ENCODE results near the gene SCGB1C1. TPM values are rescaled to one million over a fixed set of nuclear protein-coding genes. Genes with fewer than 3 reads are reported as not detected.

Gene SCGB1C1
- total and polyA plus RNA-seq, 9 of the 15 experiments (the other 6 are each of a cell fraction or from before 2014, with no cell fraction given) = not detected

- TF ChIP-seq ZNF140 (CRISPR knock-in tag; IDR thresholded peaks at IDR 0.05) (no peak), ZBTB1 (CRISPR knock-in tag; IDR thresholded peaks at IDR 0.05; ENCODE audit: borderline replicate concordance, low read depth) (no peak), NR3C1 (CRISPR knock-in tag; IDR thresholded peaks at IDR 0.05) (no peak), HIVEP1 (CRISPR knock-in tag; IDR thresholded peaks at IDR 0.05) (no peak), ZBTB26 (CRISPR knock-in tag; IDR thresholded peaks at IDR 0.05) (no peak), ZKSCAN1 (IDR thresholded peaks at IDR 0.05; ENCODE audit: low read depth, low read length) (0 out of 2 replicates have a peak, but pooled peaks have one; percentile 17), MTF1 (CRISPR knock-in tag; IDR thresholded peaks at IDR 0.05; ENCODE audit: borderline replicate concordance) (no peak), ZNF592 (IDR thresholded peaks at IDR 0.05) (peak; percentile 58; the same call in 1 of the 2 replicates), CSDE1 (IDR thresholded peaks at IDR 0.05) (0 out of 4 replicates have a peak, but pooled peaks of 1 of the 2 experiments have one; percentile 58), MCM7 (IDR thresholded peaks at IDR 0.05) (no peak), MYNN (IDR thresholded peaks at IDR 0.05) (no peak), MYNN (CRISPR knock-in tag; IDR thresholded peaks at IDR 0.05) (no peak), CREBBP (IDR thresholded peaks at IDR 0.05; ENCODE audit: low read depth, low read length) (no peak), ZNF134 (CRISPR knock-in tag; conservative IDR thresholded peaks at IDR 0.05) (no peak), NCOR1 (IDR thresholded peaks at IDR 0.05) (0 out of 2 replicates have a peak, but pooled peaks have one; percentile 16), ZSCAN32 (CRISPR knock-in tag; IDR thresholded peaks at IDR 0.05) (no peak)
These were observed 43.3 kb downstream of the SCGB1C1 start, which contains the start of gene SIRT3 (continued) for GRCh38 chr11:235997-236773.

Measured in K562 (cell line).